Activated CD8-positive, alpha-beta T cell treated with anti-CD3 and anti-CD28 coated beads, Interleukin-2, amount 10 ng/mL, durations not matched to agents 7 days and 5 days (primary cell): ENCODE measurements around the gene TRIM63. TPM values are rescaled to one million over a fixed set of nuclear protein-coding genes. Genes with fewer than 3 reads are reported as not detected.

Experiments used
- ATAC-seq: fragments of 150-1000 bp; cut with Tn5 transposase; one replicate; pipeline ENCODE4 v1.10.0; 2021; ENCODE audit warnings: moderate library complexity
- CTCF ChIA-PET: fragments of 350-600 bp; sonication (Branson Sonifier 250); formaldehyde crosslinking; loops from one replicate; lab custom pipeline; 2021; ENCODE audit warnings: antibody characterized with exemption; lab: Charles Lee
- POLR2A ChIA-PET: fragments of 350-600 bp; sonication (Branson Sonifier 250); formaldehyde crosslinking; loops from one replicate; lab custom pipeline; 2021; ENCODE audit warnings: antibody characterized with exemption; lab: Charles Lee
- DNase-seq: peaks from one replicate; pipeline ENCODE4 v3.0.0-alpha.2; 2020
- H3K27ac Mint-ChIP-seq: one replicate; pipeline ENCODE4 v1.8.0; 2021; ENCODE audit warnings: mild to moderate bottlenecking, mixed read lengths
- H3K27me3 Mint-ChIP-seq: one replicate; pipeline ENCODE4 v1.8.0; 2021; ENCODE audit warnings: low read depth, mixed read lengths
- H3K36me3 Mint-ChIP-seq: one replicate; pipeline ENCODE4 v1.8.0; 2021; ENCODE audit warnings: low read depth, mixed read lengths
- H3K4me1 Mint-ChIP-seq: one replicate; pipeline ENCODE4 v1.8.0; 2021; ENCODE audit warnings: low read depth, mixed read lengths
- H3K4me3 Mint-ChIP-seq: one replicate; pipeline ENCODE4 v1.8.0; 2021; ENCODE audit warnings: mild to moderate bottlenecking, mixed read lengths
- H3K9me3 Mint-ChIP-seq: one replicate; pipeline ENCODE4 v1.8.0; 2022; ENCODE audit warnings: mixed read lengths; ENCODE audit not compliant: insufficient read depth
- total RNA-seq, 2 experiments: library from RNA; stranded (reverse); gene quantifications; one replicate each; pipeline ENCODE4 v1.2.3, GENCODE V29; 2021

The TRIM63 gene
- total RNA-seq, 2 experiments from 2014 or later, result 0.23 TPM; not detected in 1

DNA sequence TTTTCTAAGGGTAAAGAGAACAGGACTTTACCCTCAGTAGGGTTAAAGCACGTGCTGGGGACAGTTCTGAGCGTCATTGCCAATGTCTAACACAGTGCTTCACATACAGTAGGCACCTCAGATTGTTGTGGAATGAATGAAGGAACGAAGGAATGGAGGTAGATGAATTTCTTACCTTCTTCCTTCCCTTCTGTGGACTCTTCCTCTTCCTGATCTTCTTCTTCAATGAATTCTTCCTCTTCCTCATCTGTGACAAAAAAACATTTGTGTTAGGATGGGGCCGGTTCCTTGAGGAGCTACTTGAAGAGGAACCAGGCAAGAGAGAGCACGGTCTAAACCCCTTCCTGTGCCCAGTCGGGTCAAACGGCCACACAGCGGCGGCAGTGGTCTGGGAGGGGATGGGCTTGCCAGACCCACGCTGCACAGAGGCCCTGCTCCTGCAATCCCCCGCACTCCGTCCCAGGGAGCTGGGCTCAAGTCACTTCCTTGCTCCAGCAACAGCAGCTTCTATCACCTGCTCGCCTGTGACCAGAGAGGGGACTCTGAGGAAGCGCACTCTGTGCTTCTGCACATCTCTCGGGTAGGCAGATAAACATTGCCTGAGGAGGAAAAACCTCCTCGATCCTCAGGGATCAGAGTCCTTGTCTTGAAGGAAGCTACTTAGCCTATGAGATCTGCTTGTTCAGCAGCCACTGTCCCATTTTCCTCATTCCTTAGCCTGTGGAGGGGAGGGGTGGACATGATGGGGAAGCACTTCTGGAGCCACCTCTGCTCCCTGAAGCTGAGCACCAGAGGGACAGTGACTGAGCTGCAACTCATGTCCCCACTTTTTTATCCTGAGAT, 13.5 kb downstream of the TRIM63 start:
- Mint-ChIP-seq H3K27me3 (peaks cover 37% of the 10 kb centered on the region), H3K36me3 (no peaks in the 10 kb centered on the region), H3K4me1 (peaks cover 13% of the 10 kb centered on the region), H3K4me3 (no peak overlapping the region), H3K27ac (no peak overlapping the region), H3K9me3 (no peaks in the 10 kb centered on the region)
- CTCF ChIA-PET, result interaction anchor here (0.9 to 2.0 kb wide), 3 partner anchors 17 to 91 kb away, joined by 3 to 7 read pairs (median 4); partner anchors contain the start of gene PAFAH2
- ATAC-seq, result no peak
- POLR2A ChIA-PET, result no interaction called here
- no peak for DNase-seq

DNA sequence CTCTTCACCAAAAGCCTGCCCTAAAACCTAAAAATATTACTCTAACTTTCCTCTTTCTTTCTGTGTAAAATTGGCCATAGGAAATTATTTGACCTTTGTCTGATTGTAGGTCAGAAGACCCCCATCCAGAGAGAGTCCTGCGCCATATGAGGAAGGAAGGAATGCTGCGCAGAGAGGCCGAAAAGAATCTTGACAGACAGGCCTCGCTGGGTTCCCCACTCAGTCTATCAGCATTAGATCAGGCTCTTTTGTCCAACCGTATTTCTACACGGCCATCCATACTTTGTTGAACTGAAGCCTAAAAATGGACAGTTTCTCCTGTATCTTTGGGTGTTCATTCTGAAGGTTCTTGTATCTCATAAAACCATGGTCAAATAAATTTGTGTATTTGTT, 17.2 kb downstream of the TRIM63 start:
- Mint-ChIP-seq H3K4me3 (no peak overlapping the region), H3K4me1 (peaks cover 19% of the 10 kb centered on the region), H3K27me3 (peaks cover 60% of the 10 kb centered on the region), H3K9me3 (no peaks in the 10 kb centered on the region), H3K27ac (no peak overlapping the region), H3K36me3 (no peaks in the 10 kb centered on the region)
- CTCF ChIA-PET, result no interaction called here
- ATAC-seq (no peak), DNase-seq (no peak)
- POLR2A ChIA-PET, result no interaction called here

DNA sequence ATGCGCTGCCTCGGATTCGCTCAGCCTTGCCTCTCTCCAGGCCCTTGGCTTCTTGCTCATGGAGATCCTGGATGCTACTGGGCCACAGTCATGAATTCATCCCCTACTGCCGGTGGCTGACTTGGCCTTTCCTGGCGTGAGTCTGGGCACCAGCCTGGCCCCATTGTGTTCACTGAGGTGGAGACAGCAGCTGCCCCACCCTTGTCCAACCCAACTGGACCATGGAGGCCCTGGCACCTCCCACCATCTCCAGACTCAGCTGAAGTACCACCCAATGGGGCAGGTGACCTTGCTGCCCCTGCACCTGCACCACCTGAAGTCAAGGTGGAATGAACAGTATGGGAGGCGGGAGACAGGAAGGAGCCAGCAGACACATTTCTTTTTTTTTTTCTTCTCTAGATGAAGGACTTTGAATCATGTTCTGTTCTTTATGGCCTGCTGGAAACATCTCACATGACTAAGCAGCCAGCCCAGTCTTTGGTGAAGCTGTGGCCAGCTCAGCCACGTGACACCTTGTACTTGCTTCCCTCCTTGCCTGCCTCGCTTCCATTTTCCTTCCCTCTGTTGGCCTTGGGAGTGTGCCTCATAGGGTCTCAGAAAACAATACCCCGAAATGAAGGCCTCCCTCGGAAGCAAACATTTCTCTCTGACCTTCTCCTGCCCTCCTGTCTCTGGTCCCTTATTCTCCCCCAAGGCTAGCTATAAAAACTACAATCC, 17.7 kb downstream of the TRIM63 start:
- peaks cover 20% of the 10 kb centered on the region for H3K4me1 Mint-ChIP-seq
- H3K27me3 Mint-ChIP-seq, result peaks cover 65% of the 10 kb centered on the region
- H3K36me3 Mint-ChIP-seq, result no peaks in the 10 kb centered on the region
- ChIA-PET POLR2A (no interaction called here), CTCF (no interaction called here)
- ATAC-seq, result no peak
- H3K4me3 Mint-ChIP-seq, result no peak overlapping the region
- no peaks in the 10 kb centered on the region for H3K9me3 Mint-ChIP-seq
- DNase-seq, result no peak
- H3K27ac Mint-ChIP-seq, result no peak overlapping the region

DNA sequence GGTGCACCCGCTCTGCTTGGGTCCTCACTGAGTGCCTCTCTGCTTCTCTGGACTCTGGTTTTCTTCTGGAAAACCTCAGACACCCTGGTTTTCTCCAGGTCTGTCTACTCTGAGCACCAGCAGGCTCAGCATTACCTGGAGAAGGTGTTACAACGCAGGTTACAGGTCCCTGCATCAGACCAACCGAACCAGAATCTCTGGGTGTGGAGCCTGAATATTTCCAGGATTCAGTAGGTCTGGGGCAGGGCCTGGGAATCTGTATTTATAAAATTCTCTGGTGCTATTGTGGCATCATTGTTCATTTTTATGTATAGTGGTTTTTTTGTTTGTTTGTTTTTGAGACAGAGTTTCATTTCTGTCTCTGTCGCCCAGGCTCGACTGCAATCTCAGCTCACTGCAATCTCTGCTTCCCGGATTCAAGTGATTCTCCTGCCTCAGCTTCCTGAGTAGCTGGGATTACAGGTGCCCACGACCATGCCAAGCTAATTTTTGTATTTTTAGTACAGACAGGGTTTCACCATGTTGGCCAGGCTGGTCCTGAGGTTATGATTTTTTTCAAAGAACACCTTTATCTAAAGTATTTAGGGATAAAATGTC, 20.1 kb downstream of the TRIM63 start:
- ChIA-PET CTCF (interaction anchor here (1.2 kb wide), 1 partner anchor 123 kb away, joined by 3 read pairs; the partner anchor contains the start of gene ZNF593), POLR2A (no interaction called here)
- no peak for ATAC-seq
- peaks cover 20% of the 10 kb centered on the region for H3K4me1 Mint-ChIP-seq
- no peak overlapping the region for H3K4me3 Mint-ChIP-seq
- no peaks in the 10 kb centered on the region for H3K9me3 Mint-ChIP-seq
- no peaks in the 10 kb centered on the region for H3K36me3 Mint-ChIP-seq
- H3K27ac Mint-ChIP-seq, result no peak overlapping the region
- peaks cover 73% of the 10 kb centered on the region for H3K27me3 Mint-ChIP-seq
- no peak for DNase-seq

DNA sequence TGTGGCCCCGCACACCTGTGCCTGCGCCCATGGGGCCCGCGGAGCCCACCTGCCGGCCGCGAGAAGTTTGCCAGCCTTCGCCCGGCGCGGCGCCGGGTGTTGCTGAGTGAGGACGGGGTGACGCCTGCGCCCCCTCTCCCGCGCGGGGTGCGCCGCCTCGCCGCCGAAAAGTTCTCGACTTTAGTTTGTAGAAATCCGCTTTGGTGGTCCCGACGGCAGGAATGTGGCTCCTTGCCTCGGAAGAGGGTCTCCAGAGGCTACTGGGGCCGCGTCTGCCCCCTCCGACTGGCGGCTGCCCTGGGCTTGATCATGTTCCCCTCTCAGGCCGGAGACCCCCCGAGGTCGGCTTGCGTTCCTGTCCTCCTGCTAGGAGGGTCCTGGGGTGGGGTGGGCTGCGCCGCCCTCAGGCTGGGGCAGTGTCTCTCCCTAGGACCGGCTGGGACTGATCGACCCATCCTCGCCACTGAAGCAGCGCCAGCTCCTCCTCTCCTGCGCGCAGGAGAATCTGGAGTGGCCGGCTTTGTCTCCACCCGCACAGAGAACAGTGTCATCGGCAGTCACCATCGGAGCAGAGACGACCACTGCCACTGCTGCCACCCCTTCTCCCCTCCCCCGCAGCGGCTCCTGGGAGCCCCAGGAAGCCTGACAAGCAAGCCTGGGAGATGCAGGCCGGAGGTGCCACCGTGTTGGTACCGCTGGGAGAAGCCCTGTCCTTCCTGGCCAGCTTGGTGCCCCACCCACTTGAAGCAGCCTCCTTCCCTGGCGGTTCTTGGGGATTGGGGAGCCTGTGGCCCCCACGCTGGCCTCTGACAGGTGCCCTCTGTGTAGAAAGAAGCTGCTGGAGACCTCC, 21.0 kb downstream of the TRIM63 start:
- Mint-ChIP-seq H3K9me3 (no peaks in the 10 kb centered on the region), H3K4me3 (no peak overlapping the region), H3K36me3 (no peaks in the 10 kb centered on the region), H3K4me1 (peaks cover 16% of the 10 kb centered on the region), H3K27ac (no peak overlapping the region), H3K27me3 (peaks cover 69% of the 10 kb centered on the region)
- no peak for DNase-seq
- POLR2A ChIA-PET, result no interaction called here
- ATAC-seq, result no peak
- CTCF ChIA-PET, result no interaction called here

DNA sequence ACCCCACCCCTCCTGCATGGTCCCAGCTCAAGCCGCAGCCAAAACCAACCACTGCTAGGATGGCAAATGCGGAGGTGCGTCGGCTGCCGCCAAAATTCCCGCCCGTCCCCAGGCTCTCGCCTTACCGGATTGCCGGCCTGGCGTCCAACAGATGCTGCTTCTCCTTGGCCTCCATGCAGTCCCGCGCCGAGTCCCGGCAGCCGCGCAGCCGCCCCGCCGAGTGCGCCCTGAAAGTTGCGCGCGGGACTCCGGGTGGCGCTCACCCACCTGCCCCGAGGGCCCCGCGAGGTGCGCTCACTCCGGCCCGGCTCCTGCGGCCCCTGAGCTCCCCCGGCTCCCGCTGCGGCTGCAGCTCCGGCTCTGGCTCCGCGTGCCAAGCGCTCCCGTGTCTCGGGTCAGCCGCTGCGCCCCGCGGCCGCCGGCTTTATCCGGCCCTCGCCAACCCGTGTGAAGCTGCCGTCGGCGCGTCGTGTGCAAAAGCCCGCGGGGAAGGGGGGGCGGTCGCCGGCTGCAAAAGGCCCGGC, 21.6 kb downstream of the TRIM63 start, which contains the start of gene SLC30A2:
TSS of gene SLC30A2 (minus strand) at position 397 of the 524 bp plus-strand sequence. CDS start at position 175, 222 bp downstream.
- CTCF ChIA-PET, result interaction anchor here (1.9 kb wide), 1 partner anchor 9 kb away, joined by 9 read pairs; no protein-coding TSS in a partner anchor
- no peak within 1 kb of the TSS for H3K4me3 Mint-ChIP-seq
- peaks cover 67% of the 10 kb centered on the region for H3K27me3 Mint-ChIP-seq

DNA sequence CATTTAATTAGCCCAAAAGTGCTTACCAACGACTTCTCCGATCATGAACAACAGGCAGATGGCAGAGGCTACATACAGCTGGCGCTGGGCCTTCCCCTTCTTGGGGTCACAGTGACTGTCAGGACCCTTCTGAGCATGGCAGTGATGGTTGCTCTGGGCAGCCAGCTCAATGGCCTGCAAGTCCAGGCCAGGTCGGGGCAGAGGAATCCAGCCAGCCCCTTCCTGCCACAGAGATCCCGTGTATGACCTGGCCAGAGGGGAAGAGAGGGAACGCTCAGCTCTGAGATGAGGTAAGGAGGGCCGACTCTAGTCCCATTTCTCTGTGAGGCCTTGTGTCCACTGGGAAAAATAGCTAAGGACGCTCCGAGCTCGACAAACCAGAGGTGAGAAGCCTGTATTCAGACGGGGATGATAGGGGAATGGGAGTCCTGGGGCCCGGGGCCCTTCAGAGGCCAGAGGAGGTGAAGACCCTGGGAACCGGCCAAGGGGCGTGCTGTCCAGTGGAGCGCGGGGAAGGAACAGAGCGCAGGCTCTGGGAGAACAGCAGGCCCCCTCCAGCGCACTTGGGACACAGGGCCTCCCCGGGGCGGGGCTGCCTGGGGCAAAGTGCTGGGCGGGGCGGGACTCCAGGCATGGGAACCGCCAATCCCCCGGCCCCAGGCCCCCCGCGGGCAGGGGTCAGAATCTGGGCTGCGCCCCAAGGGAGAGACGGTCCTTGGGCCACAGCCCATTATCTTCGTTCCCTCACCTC, 22.3 kb downstream of the TRIM63 start:
- Mint-ChIP-seq H3K27me3 (peaks cover 63% of the 10 kb centered on the region), H3K36me3 (no peaks in the 10 kb centered on the region), H3K9me3 (no peaks in the 10 kb centered on the region), H3K4me3 (no peak overlapping the region), H3K27ac (no peak overlapping the region), H3K4me1 (peaks cover 8% of the 10 kb centered on the region)
- ChIA-PET CTCF (interaction anchor here (0.7 to 1.9 kb wide), 3 partner anchors 9 to 125 kb away, joined by 3 to 9 read pairs (median 4); partner anchors contain the start of gene ZNF593), POLR2A (no interaction called here)
- DNase-seq (no peak), ATAC-seq (no peak)

More for the DNA sequence above, 21.6 kb downstream of the TRIM63 start, which contains the start of gene SLC30A2:
- no peak within 1 kb of the TSS for H3K27ac Mint-ChIP-seq
- H3K36me3 Mint-ChIP-seq, result no peaks in the 10 kb centered on the region
- DNase-seq (no peak), ATAC-seq (no peak)
- H3K4me1 Mint-ChIP-seq, result peaks cover 9% of the 10 kb centered on the region
- H3K9me3 Mint-ChIP-seq, result no peaks in the 10 kb centered on the region
- POLR2A ChIA-PET, result no interaction called here

DNA sequence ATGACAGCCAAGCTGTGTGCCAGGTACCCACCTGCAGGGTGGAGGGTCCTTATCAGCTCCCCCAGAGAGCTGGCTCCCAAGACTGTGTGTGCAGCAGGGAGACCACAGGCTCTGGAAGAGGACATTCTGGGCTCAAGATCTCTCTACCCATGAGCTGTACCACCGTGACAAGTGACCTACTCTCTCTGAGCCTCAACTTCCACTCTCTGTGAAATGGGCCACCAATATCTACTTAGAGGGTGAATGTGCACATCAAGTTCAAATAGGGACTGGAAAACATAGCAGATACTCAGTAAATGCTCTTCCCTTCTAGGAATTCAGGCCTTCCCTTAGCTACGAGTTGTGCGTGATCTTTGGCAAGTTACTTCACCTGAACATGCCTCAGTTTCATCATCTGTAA, 23.0 kb downstream of the TRIM63 start:
- H3K4me3 Mint-ChIP-seq, result no peak overlapping the region
- peaks cover 8% of the 10 kb centered on the region for H3K4me1 Mint-ChIP-seq
- H3K27ac Mint-ChIP-seq, result no peak overlapping the region
- no peaks in the 10 kb centered on the region for H3K9me3 Mint-ChIP-seq
- peaks cover 56% of the 10 kb centered on the region for H3K27me3 Mint-ChIP-seq
- no peaks in the 10 kb centered on the region for H3K36me3 Mint-ChIP-seq
- ChIA-PET CTCF (interaction anchor here (0.7 to 1.9 kb wide), 5 partner anchors 8 to 231 kb away, joined by 3 to 9 read pairs (median 3); partner anchors contain the start of gene ZNF593), POLR2A (interaction anchor here (0.6 kb wide), 1 partner anchor 1876 kb away, joined by 3 read pairs; no protein-coding TSS in a partner anchor)
- DNase-seq (no peak), ATAC-seq (no peak)

DNA sequence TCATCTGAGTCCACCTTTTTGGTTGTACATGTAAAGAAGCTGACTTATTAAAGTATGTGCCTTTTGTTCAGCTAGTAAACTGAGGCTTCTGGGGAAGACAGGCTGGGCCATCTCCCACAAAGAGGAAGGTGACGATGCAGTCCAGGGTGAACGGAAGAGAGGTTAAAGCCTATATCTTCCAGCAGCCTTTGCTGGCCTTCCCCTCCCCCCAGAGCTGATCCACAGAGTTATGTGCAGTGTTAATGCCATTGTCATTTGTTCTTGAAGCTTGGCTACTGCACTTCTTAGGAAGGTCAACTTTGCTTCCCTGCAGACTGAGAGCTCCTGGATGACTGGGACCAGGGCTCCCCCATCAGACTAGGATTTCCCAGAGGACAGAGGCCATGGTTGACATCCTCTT, 23.7 kb downstream of the TRIM63 start:
- no peaks in the 10 kb centered on the region for H3K9me3 Mint-ChIP-seq
- no peak overlapping the region for H3K27ac Mint-ChIP-seq
- H3K27me3 Mint-ChIP-seq, result peaks cover 49% of the 10 kb centered on the region
- no peak for DNase-seq
- H3K36me3 Mint-ChIP-seq, result no peaks in the 10 kb centered on the region
- peaks cover 8% of the 10 kb centered on the region for H3K4me1 Mint-ChIP-seq
- ATAC-seq, result no peak
- ChIA-PET POLR2A (interaction anchor here (0.6 kb wide), 1 partner anchor 1876 kb away, joined by 3 read pairs; no protein-coding TSS in a partner anchor), CTCF (interaction anchor here (0.8 to 1.9 kb wide), 4 partner anchors 7 to 232 kb away, joined by 3 to 9 read pairs (median 3); no protein-coding TSS in a partner anchor)
- no peak overlapping the region for H3K4me3 Mint-ChIP-seq

DNA sequence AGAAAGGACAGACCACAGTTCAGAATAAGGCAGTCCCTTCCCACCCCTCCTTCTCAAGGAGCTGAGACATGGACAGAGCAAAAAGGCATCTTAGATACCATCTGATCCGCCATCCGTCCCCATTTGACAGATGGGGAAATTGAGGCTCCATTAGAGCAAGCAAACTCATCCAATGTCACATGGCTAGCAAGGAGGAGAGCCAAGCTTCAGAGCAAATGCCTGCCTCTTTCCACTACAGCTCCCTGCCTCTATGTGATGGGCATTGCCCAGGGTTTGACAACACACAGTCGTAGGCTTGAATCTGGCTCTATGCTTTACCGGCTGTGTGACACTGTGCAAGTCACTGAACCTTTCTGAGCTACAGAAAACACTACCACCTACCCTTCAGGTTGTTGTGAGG, 25.5 kb downstream of the TRIM63 start:
- ATAC-seq (no peak), DNase-seq (no peak)
- ChIA-PET CTCF (interaction anchor here (0.7 to 1.9 kb wide), 3 partner anchors 37 to 128 kb away, joined by 3 to 8 read pairs (median 5); partner anchors contain the start of gene ZNF593), POLR2A (interaction anchor here (0.7 kb wide), 1 partner anchor 320 kb away, joined by 4 read pairs; no protein-coding TSS in a partner anchor)
- no peaks in the 10 kb centered on the region for H3K9me3 Mint-ChIP-seq
- H3K4me1 Mint-ChIP-seq, result peaks cover 8% of the 10 kb centered on the region
- H3K27ac Mint-ChIP-seq, result no peak overlapping the region
- peaks cover 34% of the 10 kb centered on the region for H3K27me3 Mint-ChIP-seq
- no peaks in the 10 kb centered on the region for H3K36me3 Mint-ChIP-seq
- H3K4me3 Mint-ChIP-seq, result no peak overlapping the region
